HepG2 (cell line): ENCODE data around the gene FOXD3. TPM values are rescaled to one million over a fixed set of nuclear protein-coding genes. Genes with fewer than 3 reads are reported as not detected.

ENCODE experiments used
- ATAC-seq: fragments of 200-7000 bp; cut with Tn5 transposase; 3 replicates; pipeline ENCODE4 v1.9.1; 2020; ENCODE audit warnings: mild to moderate bottlenecking, moderate library complexity
- BruUV-seq: library from RNA; stranded (reverse); fragments of 400-500 nt; replicated peaks from 2 replicates; lab custom pipeline; 2021; lab: Mats Ljungman, UMichigan
- CTCF ChIA-PET: fragments of 300-600 bp; formaldehyde crosslinking; extraction: SDS; loops from one replicate; lab custom pipeline; 2021; ENCODE audit warnings: low total read pairs, inconsistent platforms, low intra/inter-chr PET ratio; lab: Yijun Ruan, JAX
- POLR2A ChIA-PET: fragments of 350-600 bp; sonication (Branson Sonifier 250); formaldehyde crosslinking; loops from one replicate; lab custom pipeline; 2020; ENCODE audit warnings: antibody characterized with exemption, inconsistent platforms; lab: Yijun Ruan, JAX
- DNase-seq: peaks from one replicate; pipeline ENCODE4 v3.0.0-alpha.2; 2015; ENCODE audit warnings: low spot score
- FAIRE-seq: peaks from 3 replicates; lab custom pipeline; 2011; peaks lifted over from hg19 to GRCh38; lab: Jason Lieb, UNC
- H2AFZ ChIP-seq: one replicate; pipeline ENCODE4 v1.6.1; 2011; ENCODE audit warnings: low read length, inconsistent platforms
- H3K27ac ChIP-seq: fragments of 300-600 bp; 3 replicates; pipeline ENCODE4 v1.8.0; 2011; ENCODE audit warnings: mixed run types, mild to moderate bottlenecking, mixed read lengths, low read length, inconsistent platforms; ENCODE audit not compliant: insufficient read depth; ENCODE audit errors: extremely low read length
- H3K27me3 ChIP-seq, 2 experiments: fragments of 200-600 bp in 1 of 2; 2 replicates in 1 of 2; 3 replicates in 1 of 2; pipeline versions ENCODE4 v1.6.0 to v1.8.0; 2011; ENCODE audit warnings: low read length in 2 of 2, mild to moderate bottlenecking in 2 of 2, moderate library complexity in 2 of 2, inconsistent platforms in 1 of 2; ENCODE audit not compliant: insufficient read depth in 2 of 2, control insufficient read depth in 1 of 2
- H3K36me3 ChIP-seq, 2 experiments: fragments of 200-600 bp in 1 of 2; replicated peaks in 1 of 2; 2 replicates in 1 of 2; 3 replicates in 1 of 2; pipeline versions ENCODE4 v1.5.1 to v1.8.0; 2011; ENCODE audit warnings: low read length in 2 of 2, inconsistent platforms in 1 of 2; ENCODE audit not compliant: insufficient read depth in 2 of 2, control insufficient read depth in 1 of 2
- H3K4me1 ChIP-seq: 2 replicates; pipeline ENCODE4 v1.5.1; 2012; ENCODE audit warnings: low read length, inconsistent platforms; ENCODE audit not compliant: insufficient read depth
- H3K4me2 ChIP-seq: 2 replicates; pipeline ENCODE4 v1.6.0; 2011; ENCODE audit warnings: low read depth, low read length, inconsistent platforms
- H3K4me3 ChIP-seq, 3 experiments: fragments of 200-600 bp in 1 of 3; sonication (generic), shearing (Covaris generic) in 1 of 3; replicated peaks in 1 of 3; 2 replicates each; pipeline ENCODE4 v1.5.1; 2011 to 2016; ENCODE audit warnings: low read length in 3 of 3, inconsistent platforms in 2 of 3, low read depth in 2 of 3, mild to moderate bottlenecking in 2 of 3, control low read depth in 1 of 3, mixed read lengths in 1 of 3; ENCODE audit not compliant: insufficient read depth in 1 of 3
- H3K79me2 ChIP-seq: one replicate; pipeline ENCODE4 v1.6.1; 2011; ENCODE audit warnings: low read length, inconsistent platforms; ENCODE audit not compliant: insufficient read depth
- H3K9ac ChIP-seq: 2 replicates; pipeline ENCODE4 v1.6.0; 2011; ENCODE audit warnings: mild to moderate bottlenecking, low read depth, low read length, inconsistent platforms; ENCODE audit not compliant: insufficient read depth
- H3K9me3 ChIP-seq: 2 replicates; pipeline ENCODE4 v1.5.1; 2012; ENCODE audit warnings: mild to moderate bottlenecking, low read length
- H4K20me1 ChIP-seq: 2 replicates; pipeline ENCODE4 v1.6.0; 2011; ENCODE audit warnings: inconsistent platforms, mild to moderate bottlenecking, low read length, moderate library complexity; ENCODE audit not compliant: insufficient read depth
- ARNT2 ChIP-seq: sonication (generic); formaldehyde crosslinking; IDR thresholded peaks from 2 replicates; pipeline ENCODE4 v1.8.0; 2022; ENCODE audit warnings: mild to moderate bottlenecking, low read depth, missing genetic modification reagents, moderate library complexity
- CHD2 ChIP-seq: IDR thresholded peaks from 2 replicates; pipeline ENCODE4 v1.6.1; 2011; ENCODE audit warnings: low read depth, low read length, improper control_type of control experiment
- GPN1 ChIP-seq: sonication (generic); formaldehyde crosslinking; IDR thresholded peaks from 2 replicates; pipeline ENCODE4 v1.5.1; 2020; ENCODE audit warnings: missing genetic modification reagents, borderline replicate concordance
- HOXA5 ChIP-seq: sonication (generic); formaldehyde crosslinking; IDR thresholded peaks from 2 replicates; pipeline ENCODE4 v1.4.0; 2020; ENCODE audit warnings: missing genetic modification reagents
- REL ChIP-seq: sonication (generic); formaldehyde crosslinking; conservative IDR thresholded peaks from 2 replicates; pipeline ENCODE4 v1.8.0; 2022; ENCODE audit warnings: mild to moderate bottlenecking, missing genetic modification reagents, moderate library complexity
- REXO4 ChIP-seq: sonication (generic); formaldehyde crosslinking; IDR thresholded peaks from 2 replicates; pipeline ENCODE4 v1.8.0; 2022; ENCODE audit warnings: missing genetic modification reagents, mild to moderate bottlenecking, borderline replicate concordance
- ZNF441 ChIP-seq: sonication (generic); formaldehyde crosslinking; IDR thresholded peaks from 2 replicates; pipeline ENCODE4 v1.7.0; 2021; ENCODE audit warnings: missing genetic modification reagents, borderline replicate concordance
- ZNF772 ChIP-seq: sonication (generic); formaldehyde crosslinking; IDR thresholded peaks from 2 replicates; pipeline ENCODE4 v1.5.0; 2020; ENCODE audit warnings: mild to moderate bottlenecking, missing genetic modification reagents
- ZNF792 ChIP-seq: IDR thresholded peaks from 2 replicates; pipeline ENCODE4 v1.6.1; 2016
- WGBS: methylation state at CpG from one replicate; pipeline ENCODE4 v1.1.6; 2017; ENCODE audit warnings: low lambda C conversion rate; 5-methylcytosine and 5-hydroxymethylcytosine counted together
- in situ Hi-C: cut with HindIII; loops from 2 replicates; pipeline ENCODE4 v1.10.0; 2017; ENCODE audit warnings: low pct_unique_long_range_greater_than_20kb; ENCODE audit not compliant: extremely low pct_ligation_motif_present
- intact Hi-C: fragments of 100-400 bp; cut with micrococcal nuclease; formaldehyde crosslinking; loops from one replicate; pipeline ENCODE4 v1.10.0; 2022; ENCODE audit not compliant: unreplicated experiment
- polyA plus RNA-seq, 8 experiments: library from polyadenylated mRNA; depleted of rRNA in 3 of 8; stranded (reverse) in 7 of 8; unstranded in 1 of 8; fragments of >200 nt; fragmentation: Illumina TruSeq in 4 of 8; extraction: Trizol in 4 of 8; gene quantifications; 2 replicates each; pipeline versions ENCODE4 v1.2.1 to v1.2.3, GENCODE V29; 2011 to 2016; ENCODE audit warnings: low read depth in 4 of 8, missing spikeins in 1 of 8, mixed read lengths in 1 of 8; ENCODE audit not compliant: insufficient read depth in 1 of 8
- total RNA-seq, 5 experiments: library from RNA; depleted of rRNA; stranded (reverse); fragments of >200 nt; fragmentation: Illumina TruSeq; extraction: Trizol; gene quantifications; 2 replicates each; pipeline ENCODE4 v1.2.3, GENCODE V29; 2016; ENCODE audit warnings: low read depth in 1 of 5
- TF ChIP-seq, protein P1 (sequence below): sonication (generic); formaldehyde crosslinking; IDR thresholded peaks from 2 replicates; pipeline ENCODE4 v1.4.0; 2020; ENCODE audit warnings: missing genetic modification reagents, borderline replicate concordance
- TF ChIP-seq, protein P2 (sequence below): sonication (generic); formaldehyde crosslinking; IDR thresholded peaks from 2 replicates; pipeline ENCODE4 v1.4.0; 2020; ENCODE audit warnings: missing genetic modification reagents
- TF ChIP-seq, protein P3 (sequence below): sonication (generic); formaldehyde crosslinking; IDR thresholded peaks from 2 replicates; pipeline ENCODE4 v1.5.0; 2020; ENCODE audit warnings: missing genetic modification reagents
- TF ChIP-seq, protein P4 (sequence below): sonication (generic); formaldehyde crosslinking; IDR thresholded peaks from 2 replicates; pipeline ENCODE4 v1.8.0; 2022; ENCODE audit warnings: missing genetic modification reagents, mild to moderate bottlenecking, moderate library complexity, borderline replicate concordance

Gene FOXD3
- total and polyA plus RNA-seq, 2 of the 13 experiments (the other 11 are each of a cell fraction or from before 2014, with no cell fraction given): not detected

DNA sequence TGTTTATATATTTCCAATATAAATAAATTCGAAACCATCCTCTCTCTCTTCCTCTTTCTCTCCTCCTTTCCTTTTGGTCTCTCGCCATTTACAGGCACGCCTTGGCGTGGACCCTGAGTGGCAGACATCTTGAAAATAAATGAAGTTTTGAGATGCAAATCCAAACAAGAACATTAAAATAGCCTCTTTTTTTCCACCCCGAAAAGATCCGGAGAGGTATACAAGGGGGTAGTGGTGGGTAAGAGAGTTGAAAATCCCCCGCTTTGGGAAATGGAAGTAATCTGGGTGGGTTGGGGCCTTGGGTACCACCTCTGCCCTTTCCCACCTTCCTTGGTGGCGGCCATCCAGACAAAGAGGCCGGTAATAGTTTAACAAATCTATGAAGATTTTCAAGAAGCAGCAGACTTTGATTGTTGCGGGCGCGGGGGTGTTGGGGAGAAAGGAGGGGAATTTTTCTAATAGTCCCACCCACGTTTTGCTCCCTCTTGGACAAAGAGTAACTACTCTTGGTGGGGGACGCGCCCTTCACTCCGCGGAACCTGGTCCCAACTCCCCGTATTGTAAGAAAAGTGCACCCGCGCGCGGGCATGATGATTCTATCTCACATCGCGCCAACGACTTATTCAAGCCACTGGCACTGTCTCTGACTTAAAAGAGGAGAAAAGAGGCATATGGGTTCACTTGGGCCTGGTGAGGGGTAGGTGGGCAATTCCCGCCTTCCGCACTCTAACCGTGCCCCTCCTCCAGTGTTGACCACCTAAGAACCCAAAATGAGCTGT lies 4.0 kb upstream of the FOXD3 start:
- WGBS: 76% methylated on average over 28 of the region's 28 CpGs
- no peaks in the 10 kb centered on the region; the same call in 1 of the 2 replicates for H4K20me1 ChIP-seq
- CTCF ChIA-PET: no interaction called here
- H3K4me2 ChIP-seq: no peak overlapping the region
- H3K9ac ChIP-seq: no peak overlapping the region
- POLR2A ChIA-PET: no interaction called here
- H3K27me3 ChIP-seq: peaks cover 9 to 50% of the 10 kb centered on the region in 2 experiments
- no peak overlapping the region for H2AFZ ChIP-seq
- DNase-seq (no peak), FAIRE-seq (no peak), ATAC-seq (no peak)
- in situ Hi-C loops: loop anchor here (5.0 kb wide), 1 partner anchor 124 kb away; no protein-coding TSS in a partner anchor
- no TSS peak for BruUV-seq
- no peaks in the 10 kb centered on the region for H3K9me3 ChIP-seq
- no peaks in the 10 kb centered on the region for H3K36me3 ChIP-seq
- no peaks in the 10 kb centered on the region for H3K79me2 ChIP-seq
- H3K27ac ChIP-seq: no peak overlapping the region
- intact Hi-C loops: loop anchor here (5.0 kb wide), 2 partner anchors 219 to 929 kb away; no protein-coding TSS in a partner anchor
- no peak overlapping the region for H3K4me3 ChIP-seq
- H3K4me1 ChIP-seq: peaks cover 8% of the 10 kb centered on the region; the same call in 1 of the 2 replicates
- TF ChIP-seq ZNF772 (CRISPR knock-in tag) (no peak), ZNF441 (no peak), REL (CRISPR knock-in tag) (no peak), ARNT2 (CRISPR knock-in tag) (no peak), CHD2 (no peak), GPN1 (CRISPR knock-in tag) (no peak), REXO4 (no peak), ZNF792 (CRISPR knock-in tag) (no peak), HOXA5 (CRISPR knock-in tag) (no peak)
- TF ChIP-seq, protein P1, sequence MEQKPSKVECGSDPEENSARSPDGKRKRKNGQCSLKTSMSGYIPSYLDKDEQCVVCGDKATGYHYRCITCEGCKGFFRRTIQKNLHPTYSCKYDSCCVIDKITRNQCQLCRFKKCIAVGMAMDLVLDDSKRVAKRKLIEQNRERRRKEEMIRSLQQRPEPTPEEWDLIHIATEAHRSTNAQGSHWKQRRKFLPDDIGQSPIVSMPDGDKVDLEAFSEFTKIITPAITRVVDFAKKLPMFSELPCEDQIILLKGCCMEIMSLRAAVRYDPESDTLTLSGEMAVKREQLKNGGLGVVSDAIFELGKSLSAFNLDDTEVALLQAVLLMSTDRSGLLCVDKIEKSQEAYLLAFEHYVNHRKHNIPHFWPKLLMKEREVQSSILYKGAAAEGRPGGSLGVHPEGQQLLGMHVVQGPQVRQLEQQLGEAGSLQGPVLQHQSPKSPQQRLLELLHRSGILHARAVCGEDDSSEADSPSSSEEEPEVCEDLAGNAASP (CRISPR knock-in tag): no peak
- TF ChIP-seq, protein P2, sequence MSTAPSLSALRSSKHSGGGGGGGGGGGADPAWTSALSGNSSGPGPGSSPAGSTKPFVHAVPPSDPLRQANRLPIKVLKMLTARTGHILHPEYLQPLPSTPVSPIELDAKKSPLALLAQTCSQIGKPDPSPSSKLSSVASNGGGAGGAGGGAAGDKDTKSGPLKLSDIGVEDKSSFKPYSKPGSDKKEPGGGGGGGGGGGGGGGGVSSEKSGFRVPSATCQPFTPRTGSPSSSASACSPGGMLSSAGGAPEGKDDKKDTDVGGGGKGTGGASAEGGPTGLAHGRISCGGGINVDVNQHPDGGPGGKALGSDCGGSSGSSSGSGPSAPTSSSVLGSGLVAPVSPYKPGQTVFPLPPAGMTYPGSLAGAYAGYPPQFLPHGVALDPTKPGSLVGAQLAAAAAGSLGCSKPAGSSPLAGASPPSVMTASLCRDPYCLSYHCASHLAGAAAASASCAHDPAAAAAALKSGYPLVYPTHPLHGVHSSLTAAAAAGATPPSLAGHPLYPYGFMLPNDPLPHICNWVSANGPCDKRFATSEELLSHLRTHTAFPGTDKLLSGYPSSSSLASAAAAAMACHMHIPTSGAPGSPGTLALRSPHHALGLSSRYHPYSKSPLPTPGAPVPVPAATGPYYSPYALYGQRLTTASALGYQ: no peak
- TF ChIP-seq, protein P3, sequence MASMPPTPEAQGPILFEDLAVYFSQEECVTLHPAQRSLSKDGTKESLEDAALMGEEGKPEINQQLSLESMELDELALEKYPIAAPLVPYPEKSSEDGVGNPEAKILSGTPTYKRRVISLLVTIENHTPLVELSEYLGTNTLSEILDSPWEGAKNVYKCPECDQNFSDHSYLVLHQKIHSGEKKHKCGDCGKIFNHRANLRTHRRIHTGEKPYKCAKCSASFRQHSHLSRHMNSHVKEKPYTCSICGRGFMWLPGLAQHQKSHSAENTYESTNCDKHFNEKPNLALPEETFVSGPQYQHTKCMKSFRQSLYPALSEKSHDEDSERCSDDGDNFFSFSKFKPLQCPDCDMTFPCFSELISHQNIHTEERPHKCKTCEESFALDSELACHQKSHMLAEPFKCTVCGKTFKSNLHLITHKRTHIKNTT (CRISPR knock-in tag): no peak
- TF ChIP-seq, protein P4, sequence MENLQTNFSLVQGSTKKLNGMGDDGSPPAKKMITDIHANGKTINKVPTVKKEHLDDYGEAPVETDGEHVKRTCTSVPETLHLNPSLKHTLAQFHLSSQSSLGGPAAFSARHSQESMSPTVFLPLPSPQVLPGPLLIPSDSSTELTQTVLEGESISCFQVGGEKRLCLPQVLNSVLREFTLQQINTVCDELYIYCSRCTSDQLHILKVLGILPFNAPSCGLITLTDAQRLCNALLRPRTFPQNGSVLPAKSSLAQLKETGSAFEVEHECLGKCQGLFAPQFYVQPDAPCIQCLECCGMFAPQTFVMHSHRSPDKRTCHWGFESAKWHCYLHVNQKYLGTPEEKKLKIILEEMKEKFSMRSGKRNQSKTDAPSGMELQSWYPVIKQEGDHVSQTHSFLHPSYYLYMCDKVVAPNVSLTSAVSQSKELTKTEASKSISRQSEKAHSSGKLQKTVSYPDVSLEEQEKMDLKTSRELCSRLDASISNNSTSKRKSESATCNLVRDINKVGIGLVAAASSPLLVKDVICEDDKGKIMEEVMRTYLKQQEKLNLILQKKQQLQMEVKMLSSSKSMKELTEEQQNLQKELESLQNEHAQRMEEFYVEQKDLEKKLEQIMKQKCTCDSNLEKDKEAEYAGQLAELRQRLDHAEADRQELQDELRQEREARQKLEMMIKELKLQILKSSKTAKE (CRISPR knock-in tag): no peak
